Calu3 (cell line): Measurements from ENCODE around the gene CD226. TPM values are rescaled to one million over a fixed set of nuclear protein-coding genes. Genes with fewer than 3 reads are reported as not detected.

Experiments used
- BruUV-seq: library from RNA; stranded (reverse); fragments of 400-500 nt; replicated peaks from 2 replicates; lab custom pipeline; 2021; lab: Mats Ljungman, UMichigan
- CTCF ChIA-PET: fragments of 300-600 bp; sonication (Branson Sonifier 250); formaldehyde crosslinking; loops from one replicate; lab custom pipeline; 2022; ENCODE audit warnings: antibody characterized with exemption; lab: Charles Lee
- DNase-seq: peaks from one replicate; pipeline ENCODE4 v3.0.0; 2022
- H3K27ac Mint-ChIP-seq: one replicate; pipeline ENCODE4 v1.8.0; 2022; ENCODE audit warnings: mixed read lengths; ENCODE audit not compliant: unreplicated experiment
- H3K27me3 Mint-ChIP-seq: one replicate; pipeline ENCODE4 v1.8.0; 2022; ENCODE audit warnings: mixed read lengths; ENCODE audit not compliant: unreplicated experiment
- H3K36me3 Mint-ChIP-seq: one replicate; pipeline ENCODE4 v1.8.0; 2022; ENCODE audit warnings: mild to moderate bottlenecking, moderate library complexity, mixed read lengths; ENCODE audit not compliant: insufficient read depth, unreplicated experiment
- H3K4me1 Mint-ChIP-seq: one replicate; pipeline ENCODE4 v1.8.0; 2022; ENCODE audit warnings: mild to moderate bottlenecking, low read depth, mixed read lengths; ENCODE audit not compliant: unreplicated experiment
- H3K4me3 Mint-ChIP-seq: one replicate; pipeline ENCODE4 v1.8.0; 2022; ENCODE audit warnings: mild to moderate bottlenecking, low read depth, moderate library complexity, mixed read lengths; ENCODE audit not compliant: unreplicated experiment
- H3K9me3 Mint-ChIP-seq: one replicate; pipeline ENCODE4 v1.8.0; 2022; ENCODE audit warnings: low read depth, mixed read lengths; ENCODE audit not compliant: unreplicated experiment
- intact Hi-C: fragments of 100-400 bp; cut with micrococcal nuclease; formaldehyde crosslinking; loops from one replicate; pipeline ENCODE4 v1.10.0; 2022; ENCODE audit not compliant: unreplicated experiment
- total RNA-seq: library from RNA; stranded (reverse); gene quantifications from 2 replicates; pipeline ENCODE4 v1.2.3, GENCODE V29; 2022
- TF ChIP-seq, protein P1 (sequence below): fragments of 200-600 bp; IDR thresholded peaks from one replicate; pipeline ENCODE4 v1.8.0; 2022; ENCODE audit warnings: antibody characterized with exemption; ENCODE audit not compliant: unreplicated experiment

CD226 gene
- total RNA-seq, 1 experiment from 2014 or later = 0.85 TPM

DNA sequence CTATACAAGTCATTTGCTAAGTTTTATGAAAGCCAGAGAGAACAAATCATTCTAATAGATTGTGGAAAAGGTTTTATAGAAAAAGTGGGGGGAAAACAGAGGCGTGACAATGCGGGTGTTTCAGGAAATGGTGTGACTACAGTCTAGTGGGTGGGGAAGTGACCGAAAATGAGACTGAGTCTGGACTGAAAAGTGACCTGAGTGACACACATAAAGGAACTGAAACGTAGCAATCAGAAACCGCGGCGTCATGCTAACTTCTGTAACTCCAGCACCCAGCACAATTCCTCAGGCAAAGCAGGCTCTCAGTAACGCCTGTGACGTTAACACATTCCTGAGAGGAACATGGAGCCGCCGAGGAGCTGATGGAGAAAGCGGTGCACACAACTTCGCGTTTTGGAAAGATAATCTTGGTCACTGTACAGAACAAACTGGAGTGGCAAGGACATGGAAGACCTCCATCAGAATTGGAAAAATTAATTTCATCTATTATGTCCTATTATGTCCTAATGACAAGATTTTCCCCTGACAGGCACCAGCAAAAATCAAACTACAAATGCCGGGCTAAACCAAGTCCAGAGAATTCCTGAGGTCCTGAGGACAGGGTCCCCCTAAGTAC is 1.4 kb upstream of the CD226 start:
- Mint-ChIP-seq H3K36me3 (no peaks in the 10 kb centered on the region), H3K9me3 (no peaks in the 10 kb centered on the region), H3K27me3 (no peaks in the 10 kb centered on the region), H3K4me3 (no peak overlapping the region), H3K4me1 (no peaks in the 10 kb centered on the region), H3K27ac (no peak overlapping the region)
- intact Hi-C loops = no loop called here
- BruUV-seq = no TSS peak
- CTCF ChIA-PET = no interaction called here
- DNase-seq = no peak
- TF ChIP-seq, protein P1, sequence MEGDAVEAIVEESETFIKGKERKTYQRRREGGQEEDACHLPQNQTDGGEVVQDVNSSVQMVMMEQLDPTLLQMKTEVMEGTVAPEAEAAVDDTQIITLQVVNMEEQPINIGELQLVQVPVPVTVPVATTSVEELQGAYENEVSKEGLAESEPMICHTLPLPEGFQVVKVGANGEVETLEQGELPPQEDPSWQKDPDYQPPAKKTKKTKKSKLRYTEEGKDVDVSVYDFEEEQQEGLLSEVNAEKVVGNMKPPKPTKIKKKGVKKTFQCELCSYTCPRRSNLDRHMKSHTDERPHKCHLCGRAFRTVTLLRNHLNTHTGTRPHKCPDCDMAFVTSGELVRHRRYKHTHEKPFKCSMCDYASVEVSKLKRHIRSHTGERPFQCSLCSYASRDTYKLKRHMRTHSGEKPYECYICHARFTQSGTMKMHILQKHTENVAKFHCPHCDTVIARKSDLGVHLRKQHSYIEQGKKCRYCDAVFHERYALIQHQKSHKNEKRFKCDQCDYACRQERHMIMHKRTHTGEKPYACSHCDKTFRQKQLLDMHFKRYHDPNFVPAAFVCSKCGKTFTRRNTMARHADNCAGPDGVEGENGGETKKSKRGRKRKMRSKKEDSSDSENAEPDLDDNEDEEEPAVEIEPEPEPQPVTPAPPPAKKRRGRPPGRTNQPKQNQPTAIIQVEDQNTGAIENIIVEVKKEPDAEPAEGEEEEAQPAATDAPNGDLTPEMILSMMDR = no peak

DNA sequence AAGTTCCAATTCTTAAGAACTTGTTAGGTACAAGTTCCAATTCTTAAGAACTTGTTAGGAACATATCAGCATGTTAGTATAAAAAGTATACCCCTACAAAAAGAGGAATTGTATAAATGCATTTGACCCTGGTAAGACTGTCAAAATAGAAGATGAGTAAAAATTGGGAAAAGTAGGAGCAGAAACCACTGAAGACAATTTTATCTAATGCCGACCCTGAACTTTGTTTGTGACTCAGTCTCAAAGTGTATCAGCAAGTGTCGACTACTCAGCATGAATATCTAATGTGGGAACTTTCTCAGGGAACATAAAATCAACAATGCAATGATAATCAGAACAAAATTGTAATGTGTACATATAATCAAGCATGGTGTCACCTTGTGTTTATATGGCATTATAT is 583 bp upstream of the CD226 start:
- TF ChIP-seq, protein P1 = no peak
- intact Hi-C loops = no loop called here
- H3K36me3 Mint-ChIP-seq = no peaks in the 10 kb centered on the region
- no peak overlapping the region for H3K4me3 Mint-ChIP-seq
- no peak for DNase-seq
- no peaks in the 10 kb centered on the region for H3K4me1 Mint-ChIP-seq
- CTCF ChIA-PET = no interaction called here
- H3K9me3 Mint-ChIP-seq = no peaks in the 10 kb centered on the region
- no peaks in the 10 kb centered on the region for H3K27me3 Mint-ChIP-seq
- no peak overlapping the region for H3K27ac Mint-ChIP-seq
- no TSS peak for BruUV-seq

DNA sequence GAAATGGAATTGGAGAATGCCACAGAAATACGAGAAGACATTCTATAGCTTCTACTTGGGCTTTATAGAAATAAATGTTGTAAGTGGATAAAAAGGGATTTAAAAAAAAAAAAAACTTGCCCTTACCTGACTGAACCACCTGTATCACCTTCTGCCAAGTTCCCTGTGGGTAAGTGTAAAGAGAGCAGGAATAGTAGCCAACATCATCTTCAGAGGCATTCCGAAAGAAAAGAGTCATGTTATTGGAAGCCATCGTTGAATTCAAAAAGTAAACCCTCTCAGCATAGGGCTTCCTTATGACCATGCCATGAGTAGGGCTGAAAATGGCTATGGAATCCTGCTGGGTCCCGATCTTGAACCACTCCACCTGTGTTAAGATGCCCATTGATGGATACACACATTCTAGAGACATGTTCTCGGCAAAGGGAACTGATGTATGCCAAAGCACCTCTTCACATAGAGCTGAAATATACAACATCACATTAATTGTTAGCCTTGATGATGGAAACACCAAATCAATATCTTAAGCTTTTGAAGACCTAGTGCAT is 991 bp downstream of the CD226 start:
- Mint-ChIP-seq H3K36me3 (no peaks in the 10 kb centered on the region), H3K4me3 (no peak overlapping the region), H3K4me1 (no peaks in the 10 kb centered on the region), H3K27ac (no peak overlapping the region), H3K27me3 (no peaks in the 10 kb centered on the region), H3K9me3 (peaks cover 3% of the 10 kb centered on the region)
- TF ChIP-seq, protein P1 = no peak
- BruUV-seq = no TSS peak
- no peak for DNase-seq
- CTCF ChIA-PET = no interaction called here
- intact Hi-C loops = no loop called here

DNA sequence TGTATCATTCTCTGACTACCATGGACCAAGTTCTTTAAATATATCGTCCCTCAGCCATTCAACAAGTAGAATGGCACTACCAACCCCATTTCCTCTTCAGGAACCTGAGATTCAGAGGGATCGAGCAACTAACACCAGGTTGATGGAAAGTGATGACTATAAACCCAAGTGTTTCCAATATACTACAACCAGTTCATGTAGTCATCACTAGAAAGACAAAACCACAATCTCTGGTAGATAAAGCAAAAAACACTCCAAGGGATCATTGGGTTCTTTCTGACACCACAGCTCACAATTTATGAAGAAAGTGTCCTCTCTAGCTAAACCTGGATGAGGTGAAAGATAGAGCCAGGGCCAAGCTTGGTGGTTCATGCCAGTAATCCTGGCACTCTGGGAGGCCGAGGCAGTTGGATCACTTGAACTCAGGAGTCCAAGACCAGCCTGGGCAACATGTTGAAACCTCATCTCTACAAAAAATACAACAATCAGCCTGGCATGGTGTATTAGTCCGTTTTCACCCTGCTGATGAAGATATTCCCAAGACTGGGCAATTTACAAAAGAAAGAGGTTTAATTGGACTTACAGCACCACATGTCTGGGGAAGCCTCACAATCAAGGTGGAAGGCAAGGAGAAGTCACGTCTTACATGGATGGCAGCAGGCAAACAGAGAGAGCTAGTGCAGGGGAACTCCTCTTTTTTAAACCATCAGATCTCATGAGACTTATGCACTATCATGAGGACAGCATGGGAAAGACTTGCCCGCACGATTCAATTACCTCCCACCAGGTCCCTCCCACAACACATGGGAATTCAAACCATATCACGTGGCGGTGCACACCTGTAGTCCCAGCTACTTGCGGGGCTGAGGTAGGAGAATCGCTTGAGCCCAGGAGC is 2.2 kb downstream of the CD226 start:
- TF ChIP-seq, protein P1 = no peak
- Mint-ChIP-seq H3K27ac (no peak overlapping the region), H3K36me3 (no peaks in the 10 kb centered on the region), H3K9me3 (peaks cover 3% of the 10 kb centered on the region), H3K27me3 (no peaks in the 10 kb centered on the region), H3K4me1 (no peaks in the 10 kb centered on the region), H3K4me3 (no peak overlapping the region)
- BruUV-seq = no TSS peak
- CTCF ChIA-PET = no interaction called here
- DNase-seq = no peak
- intact Hi-C loops = no loop called here
